A549 (cell line): ENCODE data around the gene TMEM61.

ENCODE experiments used
- POLR2A ChIP-seq: IDR thresholded peaks from 2 replicates; pipeline ENCODE4 v1.6.1; 2012; ENCODE audit warnings: mild to moderate bottlenecking, low read length
- TF ChIP-seq, protein P1 (sequence below): fragments of >200 bp; sonication (Bioruptor Twin); formaldehyde crosslinking; IDR thresholded peaks from 3 replicates; pipeline ENCODE4 v1.5.1; 2016

DNA sequence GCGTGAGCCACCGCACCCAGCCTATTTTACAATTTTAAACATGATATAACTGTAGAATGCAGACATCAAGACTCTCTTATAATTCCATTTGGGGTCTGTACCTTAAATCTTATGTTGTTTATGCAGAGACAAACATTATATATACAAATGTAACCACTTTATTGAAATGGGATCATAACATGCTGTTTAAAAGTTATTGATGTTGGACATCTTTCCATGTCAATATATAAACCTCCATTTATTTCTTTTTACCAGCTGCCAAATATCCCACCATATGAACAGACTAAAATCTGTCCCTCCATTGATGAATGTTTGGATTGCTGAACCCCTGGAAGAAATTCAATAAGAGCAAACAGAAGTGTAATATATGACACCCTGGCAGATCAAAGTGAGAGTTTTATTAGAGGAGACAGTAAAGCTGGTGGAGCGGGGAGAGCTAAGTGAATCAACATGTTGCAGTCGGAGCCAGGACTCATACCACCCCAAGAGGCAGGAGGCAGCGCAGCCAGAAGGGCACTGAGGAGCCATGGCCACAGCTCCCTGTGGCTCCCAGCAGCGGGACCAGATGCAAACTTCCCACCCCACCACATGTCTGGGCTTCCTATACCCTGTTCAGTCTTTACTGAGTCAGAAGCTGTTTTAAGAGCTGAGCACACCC is 54.2 kb downstream of the TMEM61 start:
- no peak for TF ChIP-seq POLR2A
- TF ChIP-seq, protein P1, sequence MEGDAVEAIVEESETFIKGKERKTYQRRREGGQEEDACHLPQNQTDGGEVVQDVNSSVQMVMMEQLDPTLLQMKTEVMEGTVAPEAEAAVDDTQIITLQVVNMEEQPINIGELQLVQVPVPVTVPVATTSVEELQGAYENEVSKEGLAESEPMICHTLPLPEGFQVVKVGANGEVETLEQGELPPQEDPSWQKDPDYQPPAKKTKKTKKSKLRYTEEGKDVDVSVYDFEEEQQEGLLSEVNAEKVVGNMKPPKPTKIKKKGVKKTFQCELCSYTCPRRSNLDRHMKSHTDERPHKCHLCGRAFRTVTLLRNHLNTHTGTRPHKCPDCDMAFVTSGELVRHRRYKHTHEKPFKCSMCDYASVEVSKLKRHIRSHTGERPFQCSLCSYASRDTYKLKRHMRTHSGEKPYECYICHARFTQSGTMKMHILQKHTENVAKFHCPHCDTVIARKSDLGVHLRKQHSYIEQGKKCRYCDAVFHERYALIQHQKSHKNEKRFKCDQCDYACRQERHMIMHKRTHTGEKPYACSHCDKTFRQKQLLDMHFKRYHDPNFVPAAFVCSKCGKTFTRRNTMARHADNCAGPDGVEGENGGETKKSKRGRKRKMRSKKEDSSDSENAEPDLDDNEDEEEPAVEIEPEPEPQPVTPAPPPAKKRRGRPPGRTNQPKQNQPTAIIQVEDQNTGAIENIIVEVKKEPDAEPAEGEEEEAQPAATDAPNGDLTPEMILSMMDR, result no peak
